HG03175 (cell line): ENCODE measurements around the gene AZGP1.
"Not testable (repeated sequence)": the region's sequence is repeated elsewhere in the genome, so short reads cannot be mapped to it uniquely, and the experiment has no call there.

ENCODE experiments used
- ATAC-seq: cut with Tn5 transposase; IDR thresholded peaks from one replicate; pipeline ENCODE4 v1.9.1; 2021; ENCODE audit warnings: mild to moderate bottlenecking, moderate library complexity; ENCODE audit not compliant: unreplicated experiment

The AZGP1 gene

GRCh38 chr7:99997545-99998137 is 21.8 kb upstream of the AZGP1 start:
- ATAC-seq, result peak; percentile 70

- no peak for ATAC-seq
These were observed 21.1 kb upstream of the AZGP1 start for GRCh38 chr7:99996755-99997544.

- no peak for ATAC-seq
These were observed 19.0 kb upstream of the AZGP1 start for GRCh38 chr7:99994819-99995218.

GRCh38 chr7:99992330-99993038 is 16.7 kb upstream of the AZGP1 start:
- no peak for ATAC-seq

GRCh38 chr7:99991543-99991942 is 15.7 kb upstream of the AZGP1 start:
- not testable (repeated sequence) for ATAC-seq

- no peak for ATAC-seq
These were observed 14.6 kb upstream of the AZGP1 start for GRCh38 chr7:99990460-99990852.

GRCh38 chr7:99987846-99988245 is 12.0 kb upstream of the AZGP1 start:
- no peak for ATAC-seq

GRCh38 chr7:99987306-99987705 is 11.5 kb upstream of the AZGP1 start:
- not testable (repeated sequence) for ATAC-seq

GRCh38 chr7:99984593-99984992 is 8.8 kb upstream of the AZGP1 start:
- no peak for ATAC-seq

GRCh38 chr7:99981066-99981465 is 5.2 kb upstream of the AZGP1 start:
- not testable (repeated sequence) for ATAC-seq

- ATAC-seq, result not testable (repeated sequence)
These were observed 4.6 kb upstream of the AZGP1 start for GRCh38 chr7:99980448-99980872.

GRCh38 chr7:99979814-99980225 is 4.0 kb upstream of the AZGP1 start:
- ATAC-seq, result not testable (repeated sequence)

- ATAC-seq, result no peak
These were observed 795 bp upstream of the AZGP1 start for GRCh38 chr7:99976626-99977025.

GRCh38 chr7:99974681-99975080 is 1.1 kb downstream of the AZGP1 start:
- ATAC-seq, result no peak

- ATAC-seq, result not testable (repeated sequence)
These were observed 2.0 kb downstream of the AZGP1 start for GRCh38 chr7:99973817-99974216.

- ATAC-seq, result no peak
These were observed 4.6 kb downstream of the AZGP1 start for GRCh38 chr7:99971242-99971641.

GRCh38 chr7:99969813-99970212 is 6.0 kb downstream of the AZGP1 start:
- not testable (repeated sequence) for ATAC-seq

GRCh38 chr7:99969298-99969697 is 6.5 kb downstream of the AZGP1 start:
- ATAC-seq, result no peak

GRCh38 chr7:99958564-99959227 is 17.1 kb downstream of the AZGP1 start:
- no peak for ATAC-seq

GRCh38 chr7:99955247-99955646 is 20.6 kb downstream of the AZGP1 start:
- ATAC-seq, result no peak

- ATAC-seq, result not testable (repeated sequence)
These were observed 21.2 kb downstream of the AZGP1 start for GRCh38 chr7:99954643-99955042.
